Gastrocnemius medialis (tissue), 4 donors: ENCODE results near the gene MAGEB2.

Experiments used
- POLR2A ChIP-seq, 2 donors: fragments of 450-650 bp; IDR thresholded peaks; one replicate each; pipeline ENCODE4 v1.6.1; 2017; ENCODE audit warnings: antibody characterized with exemption in 2 of 2, mild to moderate bottlenecking in 2 of 2, moderate library complexity in 2 of 2
- TF ChIP-seq, protein P1 (sequence below), 5 experiments: fragments of 450-650 bp in 3 of 5; fragments of 200-600 bp in 2 of 5; sonication (generic) in 2 of 5; IDR thresholded peaks in 4 of 5; conservative IDR thresholded peaks in 1 of 5; 1 replicate in 4 of 5; 2 replicates in 1 of 5; pipeline ENCODE4 v1.5.1; 2016 to 2019; ENCODE audit warnings: antibody characterized with exemption in 5 of 5, mild to moderate bottlenecking in 3 of 5, moderate library complexity in 3 of 5

DNA sequence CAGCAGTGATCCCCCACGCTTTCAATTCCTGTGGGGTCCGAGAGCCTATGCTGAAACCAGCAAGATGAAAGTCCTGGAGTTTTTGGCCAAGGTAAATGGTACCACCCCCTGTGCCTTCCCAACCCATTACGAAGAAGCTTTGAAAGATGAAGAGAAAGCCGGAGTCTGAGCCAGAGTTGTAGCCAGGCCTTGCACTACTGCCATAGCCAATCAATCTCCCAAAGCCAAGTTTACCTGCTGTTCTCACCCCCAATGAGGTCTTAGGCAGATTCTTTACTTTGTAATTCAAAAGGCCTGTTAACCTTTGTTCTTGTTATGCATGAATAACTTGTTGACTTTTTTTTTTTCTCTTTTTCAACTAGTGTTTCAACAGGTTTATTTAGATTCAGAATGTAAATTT, 4.0 kb downstream of the MAGEB2 start:
- TF ChIP-seq, protein P1, sequence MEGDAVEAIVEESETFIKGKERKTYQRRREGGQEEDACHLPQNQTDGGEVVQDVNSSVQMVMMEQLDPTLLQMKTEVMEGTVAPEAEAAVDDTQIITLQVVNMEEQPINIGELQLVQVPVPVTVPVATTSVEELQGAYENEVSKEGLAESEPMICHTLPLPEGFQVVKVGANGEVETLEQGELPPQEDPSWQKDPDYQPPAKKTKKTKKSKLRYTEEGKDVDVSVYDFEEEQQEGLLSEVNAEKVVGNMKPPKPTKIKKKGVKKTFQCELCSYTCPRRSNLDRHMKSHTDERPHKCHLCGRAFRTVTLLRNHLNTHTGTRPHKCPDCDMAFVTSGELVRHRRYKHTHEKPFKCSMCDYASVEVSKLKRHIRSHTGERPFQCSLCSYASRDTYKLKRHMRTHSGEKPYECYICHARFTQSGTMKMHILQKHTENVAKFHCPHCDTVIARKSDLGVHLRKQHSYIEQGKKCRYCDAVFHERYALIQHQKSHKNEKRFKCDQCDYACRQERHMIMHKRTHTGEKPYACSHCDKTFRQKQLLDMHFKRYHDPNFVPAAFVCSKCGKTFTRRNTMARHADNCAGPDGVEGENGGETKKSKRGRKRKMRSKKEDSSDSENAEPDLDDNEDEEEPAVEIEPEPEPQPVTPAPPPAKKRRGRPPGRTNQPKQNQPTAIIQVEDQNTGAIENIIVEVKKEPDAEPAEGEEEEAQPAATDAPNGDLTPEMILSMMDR (IDR thresholded peaks at IDR 0.05 in 4 of 5, conservative IDR thresholded peaks at IDR 0.05 in 1 of 5) = no peak
- no peak for TF ChIP-seq POLR2A (IDR thresholded peaks at IDR 0.05)
